HT-29 (cell line): Measurements from ENCODE around the gene NACC2. TPM values are rescaled to one million over a fixed set of nuclear protein-coding genes. Genes with fewer than 3 reads are reported as not detected.
A peak's percentile ranks its signal among the peaks of the same experiment; 100 is the strongest.
"Not testable (repeated sequence)": the region's sequence is repeated elsewhere in the genome, so short reads cannot be mapped to it uniquely, and the experiment has no call there.

Source experiments
- DNase-seq: peaks from one replicate; pipeline ENCODE4 v3.0.0-alpha.2; 2015; ENCODE audit warnings: low spot score
- total RNA-seq: library from RNA; depleted of rRNA; stranded (reverse); fragments of >200 nt; shearing (Covaris generic); gene quantifications from 2 replicates; pipeline ENCODE4 v1.2.3, GENCODE V29; 2014

The NACC2 gene
- total RNA-seq, 1 experiment from 2014 or later = 38.1 TPM

GRCh38 chr9:136110082-136111061 lies 15.3 kb upstream of the NACC2 start:
- DNase-seq = no peak

DNA sequence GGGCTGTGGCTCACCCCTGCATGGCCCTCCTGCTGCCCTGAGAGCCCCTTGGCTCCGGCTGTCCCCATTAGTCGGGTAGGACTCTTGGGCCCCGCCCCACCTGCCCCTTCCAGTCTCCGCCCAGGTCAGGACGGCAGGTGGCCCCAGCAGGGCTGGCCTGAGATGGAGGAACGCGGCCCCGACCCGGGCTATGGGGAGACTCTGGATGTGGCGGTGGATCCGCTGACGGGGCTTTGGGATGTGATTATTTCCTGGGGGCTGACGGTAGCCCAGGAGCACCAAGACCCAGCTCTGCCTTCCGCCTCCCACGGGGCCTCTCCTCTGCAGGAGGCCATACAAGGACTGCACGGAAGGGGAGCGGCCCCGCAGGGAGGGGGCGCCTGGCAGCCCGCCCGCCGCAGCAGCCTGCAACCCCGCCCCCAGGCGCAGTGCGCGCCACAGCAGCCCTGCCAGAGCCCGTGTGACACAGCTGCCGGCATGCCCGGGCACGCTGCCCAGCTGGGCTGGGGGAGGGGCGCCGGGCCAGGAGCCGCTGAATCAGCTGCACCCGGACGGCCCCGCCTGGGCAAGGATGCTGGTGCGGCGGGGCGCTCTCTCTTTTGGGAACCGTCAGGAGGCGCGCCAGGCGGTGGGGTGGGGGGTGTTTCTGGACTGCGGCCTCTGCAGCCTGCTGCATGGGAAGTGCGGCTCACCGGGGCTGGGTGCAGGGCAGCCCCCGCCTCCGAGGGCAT lies 14.4 kb upstream of the NACC2 start:
- peak; percentile 81 for DNase-seq

GRCh38 chr9:136108648-136109266 lies 13.7 kb upstream of the NACC2 start:
- DNase-seq = no peak

GRCh38 chr9:136107953-136108647 lies 13.0 kb upstream of the NACC2 start:
- DNase-seq = no peak

DNA sequence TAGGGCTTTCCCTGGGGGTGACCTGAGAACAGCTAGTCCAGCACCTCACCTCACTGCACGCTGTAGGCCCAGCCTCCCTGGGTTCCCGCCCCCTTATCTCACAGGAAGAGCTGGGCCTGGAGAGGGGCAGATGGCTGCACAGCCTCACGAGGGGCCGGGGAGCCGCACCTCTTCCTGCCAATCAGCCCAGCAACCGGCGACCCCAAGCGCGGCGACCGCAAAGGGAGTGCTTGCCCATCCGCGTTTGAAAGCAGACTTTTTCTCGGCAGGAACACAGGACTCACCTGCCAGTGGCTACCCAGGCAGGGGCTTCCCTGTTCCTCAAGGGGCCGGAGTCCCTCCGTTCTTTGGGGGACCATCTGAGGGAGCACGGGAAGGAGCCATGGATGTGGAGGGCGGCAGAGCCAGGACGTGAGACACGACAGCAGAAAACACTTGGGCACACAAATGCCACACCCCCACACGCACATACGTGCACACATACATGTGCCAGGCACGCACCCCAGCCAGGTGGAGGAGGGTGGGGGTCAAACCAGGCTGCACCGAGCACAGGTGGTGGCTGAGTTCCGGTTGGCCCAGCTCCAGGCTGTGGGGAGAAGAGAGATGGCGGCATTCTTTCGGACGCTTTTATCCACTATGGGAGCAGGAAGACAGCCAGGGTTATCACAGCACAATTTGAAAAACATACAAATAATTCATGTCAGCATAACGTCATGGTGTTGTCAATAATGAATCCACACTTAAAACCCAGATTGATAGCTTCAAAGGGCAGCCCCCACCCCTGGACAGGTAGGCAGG lies 12.3 kb upstream of the NACC2 start:
- no peak for DNase-seq

GRCh38 chr9:136105398-136106135 lies 10.5 kb upstream of the NACC2 start:
- DNase-seq = no peak

DNA sequence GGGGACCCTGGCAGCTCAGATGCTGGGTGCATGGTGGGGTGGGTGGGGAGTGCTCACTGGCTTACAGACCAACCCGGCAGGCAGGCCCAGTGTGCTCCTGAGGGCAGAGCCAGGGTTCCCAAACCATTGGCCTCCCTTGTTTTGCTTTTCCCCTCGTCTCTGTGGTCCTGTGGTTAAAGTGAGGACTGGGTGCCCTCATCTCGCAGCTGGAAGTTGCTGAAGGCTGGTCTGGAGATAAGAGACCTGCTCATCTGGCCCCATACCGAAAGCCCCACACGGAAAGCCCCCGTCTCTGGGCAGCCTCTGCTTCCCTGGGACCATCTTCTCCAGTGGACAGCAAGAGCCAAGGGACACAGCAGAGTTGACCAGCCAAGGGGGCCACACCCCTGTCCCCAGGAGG lies 9.8 kb upstream of the NACC2 start:
- no peak for DNase-seq

DNA sequence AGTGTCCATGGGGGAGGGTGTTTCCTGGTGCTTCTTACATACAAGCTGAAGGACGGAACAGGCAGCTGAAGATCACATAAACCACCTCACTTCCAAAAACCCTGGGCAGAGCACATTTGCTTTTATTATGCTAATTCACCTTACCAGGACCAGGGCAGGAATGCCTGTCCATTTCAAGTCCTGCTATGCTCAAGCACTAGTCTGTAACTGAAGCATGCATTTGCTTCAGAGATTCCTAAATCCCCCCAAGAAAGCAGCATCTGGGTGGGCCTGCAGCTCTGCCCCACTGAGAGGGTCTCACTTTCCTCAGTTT lies 9.4 kb upstream of the NACC2 start:
- DNase-seq = no peak

DNA sequence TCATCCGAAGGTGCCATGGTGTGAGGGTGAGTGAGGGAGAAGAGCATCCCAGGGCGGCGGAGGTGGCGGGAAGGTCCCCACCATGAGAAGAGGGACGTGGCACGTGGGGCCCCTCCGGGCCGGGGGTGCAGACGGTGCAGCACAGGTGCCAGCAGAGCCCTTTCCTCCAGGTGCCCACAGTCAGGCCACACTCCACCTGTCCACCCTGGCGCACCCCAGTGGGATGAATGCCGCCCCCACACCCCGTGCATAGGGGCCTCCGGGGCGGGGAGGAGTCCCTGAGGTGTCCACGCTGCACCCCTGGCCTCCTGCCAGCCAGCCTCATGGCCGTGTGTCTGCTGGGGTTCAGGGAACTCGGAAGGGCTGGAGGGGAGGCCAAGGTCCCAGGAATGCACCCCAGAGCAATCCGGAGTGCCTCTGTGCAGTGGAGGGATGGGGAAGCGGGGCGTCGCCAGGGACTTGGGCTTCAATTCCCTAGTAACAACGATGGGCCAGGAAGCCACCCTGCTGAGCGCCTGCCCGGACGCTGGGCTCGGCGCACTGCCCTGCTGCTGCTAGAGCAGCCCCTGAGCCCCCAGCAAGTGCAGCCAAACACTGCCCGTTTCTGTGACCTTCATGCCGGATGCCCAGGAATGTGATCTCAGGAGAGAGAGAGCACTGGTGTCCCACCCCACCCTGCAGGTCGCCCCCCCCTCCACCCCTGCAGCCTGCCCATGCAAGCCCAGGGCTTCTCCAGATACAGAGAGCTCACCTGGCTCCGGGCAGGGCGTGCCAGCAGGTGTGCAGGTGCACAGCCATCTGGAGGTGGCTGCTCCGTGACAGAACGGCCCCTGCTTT lies 8.8 kb upstream of the NACC2 start:
- no peak for DNase-seq

DNA sequence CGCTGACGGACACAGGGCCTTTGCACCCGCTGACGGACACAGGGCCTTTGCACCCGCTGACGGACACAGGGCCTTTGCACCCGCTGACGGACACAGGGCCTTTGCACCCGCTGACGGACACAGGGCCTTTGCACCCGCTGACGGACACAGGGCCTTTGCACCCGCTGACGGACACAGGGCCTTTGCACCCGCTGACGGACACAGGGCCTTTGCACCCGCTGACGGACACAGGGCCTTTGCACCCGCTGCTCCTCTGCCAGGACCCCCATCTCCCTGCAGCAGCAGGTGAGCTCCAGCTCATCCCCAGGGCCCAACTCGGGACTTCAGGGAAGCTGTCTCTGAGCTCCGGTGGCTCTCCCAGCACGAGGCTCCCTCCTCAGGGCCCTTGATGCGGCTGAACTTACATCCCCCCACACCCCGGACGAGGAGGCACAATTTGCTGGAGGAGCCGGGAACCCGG lies 6.6 kb upstream of the NACC2 start:
- DNase-seq = not testable (repeated sequence)

DNA sequence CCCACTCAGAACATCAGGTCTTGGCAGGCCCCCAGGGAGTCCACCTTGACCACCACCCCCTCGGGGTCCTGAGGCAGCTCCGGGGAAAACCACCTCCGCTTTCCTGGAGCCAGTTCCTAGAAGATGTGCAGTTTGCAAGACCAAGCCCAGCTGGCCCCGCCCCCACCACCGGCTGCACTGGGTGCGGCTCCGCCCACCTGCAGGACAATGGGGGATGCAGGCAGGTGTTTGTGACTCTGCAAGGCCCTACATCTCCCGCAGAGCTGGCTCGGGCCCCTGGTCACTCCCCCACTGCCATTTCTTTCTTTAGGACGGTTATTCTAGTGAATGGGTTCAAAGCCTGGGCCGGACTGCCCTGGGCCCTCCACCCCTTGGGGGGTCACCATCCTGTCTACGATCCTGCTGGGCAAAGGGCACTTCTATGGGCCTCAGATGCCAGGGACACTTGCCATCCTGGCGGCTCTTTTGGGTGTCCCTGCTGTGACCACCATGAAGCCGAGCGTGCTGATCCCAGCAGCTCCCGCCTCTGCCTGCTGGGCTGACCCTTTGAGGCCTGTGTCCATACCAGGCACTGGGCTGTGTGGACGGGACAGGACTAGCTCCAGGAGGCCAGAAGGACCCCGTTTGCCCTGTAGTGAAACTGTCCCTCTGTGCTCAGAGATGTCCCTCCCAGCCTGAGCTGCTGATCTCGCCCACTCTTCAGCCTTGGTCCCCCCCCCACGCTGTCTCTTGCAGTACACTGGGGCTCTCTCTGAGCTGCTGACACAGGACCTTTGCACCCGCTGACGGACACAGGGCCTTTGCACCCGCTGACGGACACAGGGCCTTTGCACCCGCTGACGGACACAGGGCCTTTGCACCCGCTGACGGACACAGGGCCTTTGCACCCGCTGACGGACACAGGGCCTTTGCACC lies 5.9 kb upstream of the NACC2 start:
- DNase-seq = no peak

GRCh38 chr9:136099542-136099941 lies 4.5 kb upstream of the NACC2 start:
- no peak for DNase-seq

DNA sequence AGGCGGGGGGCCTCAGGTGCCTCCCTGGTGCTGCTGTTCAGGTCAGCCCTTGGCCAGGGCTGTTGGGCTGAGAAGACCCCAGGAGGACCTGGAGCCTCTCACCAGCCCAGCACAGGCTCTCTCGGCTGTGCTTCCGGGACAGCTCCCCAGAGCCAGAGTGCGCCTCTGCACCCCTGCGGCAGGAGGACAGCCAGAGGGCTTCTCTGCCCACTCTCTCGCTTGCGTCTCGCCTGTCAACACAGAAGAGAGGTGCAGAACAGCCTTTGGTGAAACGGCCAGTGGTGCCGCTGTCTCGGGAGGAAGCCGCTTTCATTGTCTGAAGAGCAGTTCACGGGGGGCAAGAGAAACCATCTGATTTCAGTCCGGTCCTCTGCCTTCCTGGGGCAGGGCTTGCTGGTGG lies 3.8 kb upstream of the NACC2 start:
- DNase-seq = no peak

DNA sequence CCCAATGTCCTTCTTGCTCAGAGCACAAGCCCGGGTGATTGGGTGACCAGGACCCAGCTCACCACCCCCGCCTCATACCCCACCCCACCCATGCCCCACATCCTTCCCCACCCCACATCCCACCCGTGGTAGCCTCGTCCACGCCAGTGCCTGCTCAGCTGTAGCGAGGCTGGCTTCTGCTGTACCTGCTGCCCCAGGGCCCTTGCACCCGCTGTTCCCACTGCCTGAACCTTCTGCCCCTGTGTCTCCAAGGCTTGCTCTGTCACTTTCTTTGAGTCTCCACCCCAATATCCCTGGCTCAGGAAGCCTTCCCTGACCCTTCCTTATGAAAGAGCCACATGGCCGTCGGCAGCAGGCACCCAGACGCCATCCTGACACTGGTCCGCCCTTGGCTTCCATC lies 3.1 kb upstream of the NACC2 start:
- no peak for DNase-seq

DNA sequence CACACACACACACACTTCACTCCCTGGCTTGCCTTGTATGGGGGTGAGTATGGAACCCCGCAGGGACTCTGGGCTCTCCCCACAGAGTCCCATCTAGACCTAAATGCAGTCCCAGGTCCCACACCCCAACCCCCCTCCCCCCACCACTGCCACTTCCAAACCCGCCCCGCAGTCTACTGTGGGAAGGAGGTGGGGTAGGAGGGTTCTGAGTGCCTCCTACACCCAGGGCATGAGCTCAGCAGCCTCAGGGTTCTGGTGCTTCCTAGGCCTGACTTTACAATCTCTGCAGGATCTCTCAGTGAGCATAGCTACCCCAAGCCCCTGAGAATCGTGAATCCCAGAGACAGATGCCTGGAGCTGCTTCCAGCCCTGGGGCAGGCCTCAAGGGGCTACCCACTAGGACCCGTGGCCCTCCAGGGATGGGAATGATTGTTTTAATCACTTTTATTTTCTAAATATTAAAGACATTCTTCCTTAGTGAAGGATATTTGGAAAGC lies 1.5 kb upstream of the NACC2 start:
- no peak for DNase-seq

DNA sequence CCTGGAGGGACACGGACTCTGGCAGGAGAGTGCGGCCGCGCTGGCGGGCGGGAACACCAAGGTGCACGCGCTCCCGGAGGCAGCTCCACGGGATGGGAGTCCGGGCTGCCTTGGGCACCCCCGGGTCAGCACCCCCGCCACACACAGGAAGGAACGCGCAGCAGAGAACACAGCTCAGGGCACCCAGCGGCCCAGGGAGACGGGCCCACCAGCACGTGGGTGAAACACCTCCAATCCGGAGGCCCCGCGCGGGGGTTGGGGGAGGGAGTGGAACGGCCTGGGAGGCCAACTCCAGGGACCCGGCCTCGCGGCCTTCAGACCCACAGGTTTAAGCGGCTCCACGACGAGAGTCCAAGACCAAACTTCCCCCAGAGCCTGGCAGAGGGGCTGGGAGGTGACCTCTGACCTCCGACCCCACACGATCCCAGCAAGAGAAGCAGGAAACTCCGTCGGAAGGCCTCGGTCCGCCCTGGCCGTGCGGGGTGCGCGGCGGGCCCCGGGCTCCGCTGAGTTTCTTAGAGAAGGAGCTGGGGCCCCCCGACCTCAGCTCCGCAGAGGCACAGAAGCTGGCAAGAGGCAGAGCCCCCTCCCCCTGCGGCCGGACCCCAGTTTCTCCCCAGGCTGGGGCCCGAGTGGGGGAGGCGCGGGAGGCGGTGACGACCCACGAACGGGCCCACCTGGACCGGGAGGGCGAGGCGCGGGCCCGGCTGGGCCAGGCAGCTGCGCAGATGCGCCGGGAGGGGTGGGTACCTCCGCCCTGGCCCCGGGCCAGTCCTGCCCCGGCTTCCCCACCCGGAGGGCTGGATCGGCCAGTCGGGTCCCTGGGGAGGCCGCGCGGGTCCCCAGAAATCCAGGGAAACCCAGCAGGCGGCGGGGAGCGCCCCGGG lies 851 bp downstream of the NACC2 start:
- peak; percentile 73 for DNase-seq
